ENCODE results near the gene WNK1.

- TF ChIP-seq CTCF (IDR thresholded peaks at IDR 0.05) (no peak), POLR2A (IDR thresholded peaks at IDR 0.05) (no peak), EP300 (IDR thresholded peaks at IDR 0.05) (no peak)
These were observed 39.0 kb upstream of the WNK1 start for GRCh38 chr12:713281-713875.
